Measurements from ENCODE around the gene ADSS1. TPM values are rescaled to one million over a fixed set of nuclear protein-coding genes. Genes with fewer than 3 reads are reported as not detected.
"Not testable (repeated sequence)": the region's sequence is repeated elsewhere in the genome, so short reads cannot be mapped to it uniquely, and the experiment has no call there.

Gene ADSS1
- total RNA-seq, 1 donor from 2014 or later, result 2.8 TPM

GRCh38 chr14:104717137-104717536 lies 6.9 kb upstream of the ADSS1 start:
- no peak for DNase-seq (ENCODE audit: low read depth)

GRCh38 chr14:104717646-104718045 lies 6.4 kb upstream of the ADSS1 start:
- DNase-seq (ENCODE audit: low read depth), result no peak

- no peak for DNase-seq (ENCODE audit: low read depth)
Measured at GRCh38 chr14:104718147-104718546, 5.9 kb upstream of the ADSS1 start.

GRCh38 chr14:104718871-104719270 lies 5.2 kb upstream of the ADSS1 start:
- DNase-seq (ENCODE audit: low read depth), result no peak

- no peak for DNase-seq (ENCODE audit: low read depth)
Measured at GRCh38 chr14:104719343-104719742, 4.7 kb upstream of the ADSS1 start.

- DNase-seq (ENCODE audit: low read depth), result no peak
Measured at GRCh38 chr14:104721505-104722431, 2.3 kb upstream of the ADSS1 start.

GRCh38 chr14:104722938-104723650 lies 935 bp upstream of the ADSS1 start:
- no peak for DNase-seq (ENCODE audit: low read depth)

- DNase-seq (ENCODE audit: low read depth), result no peak
Measured at GRCh38 chr14:104724407-104724980, 465 bp downstream of the ADSS1 start.

- no peak for DNase-seq (ENCODE audit: low read depth)
Measured at GRCh38 chr14:104724981-104725771, 1.1 kb downstream of the ADSS1 start.

GRCh38 chr14:104725772-104726548 lies 1.9 kb downstream of the ADSS1 start:
- no peak for DNase-seq (ENCODE audit: low read depth)

GRCh38 chr14:104726600-104727451 lies 2.8 kb downstream of the ADSS1 start:
- no peak for DNase-seq (ENCODE audit: low read depth)

GRCh38 chr14:104728631-104729030 lies 4.6 kb downstream of the ADSS1 start:
- DNase-seq (ENCODE audit: low read depth), result no peak

GRCh38 chr14:104729176-104729834 lies 5.3 kb downstream of the ADSS1 start:
- DNase-seq (ENCODE audit: low read depth), result not testable (repeated sequence)

- no peak for DNase-seq (ENCODE audit: low read depth)
Measured at GRCh38 chr14:104729835-104730181, 5.8 kb downstream of the ADSS1 start.

- no peak for DNase-seq (ENCODE audit: low read depth)
Measured at GRCh38 chr14:104730487-104730886, 6.5 kb downstream of the ADSS1 start.

GRCh38 chr14:104731320-104732294 lies 7.6 kb downstream of the ADSS1 start:
- DNase-seq (ENCODE audit: low read depth), result no peak

GRCh38 chr14:104732355-104732804 lies 8.4 kb downstream of the ADSS1 start:
- peak; percentile 75 for DNase-seq (ENCODE audit: low read depth)
